Mammary epithelial cell (primary cell): ENCODE results near the gene SUSD3.

Source experiments
- CTCF ChIP-seq, 2 donors: IDR thresholded peaks in 1 of 2; conservative IDR thresholded peaks in 1 of 2; 2 replicates each; pipeline ENCODE4 v1.5.1; 2011 to 2012; ENCODE audit warnings: inconsistent platforms in 2 of 2, low read length in 2 of 2, mild to moderate bottlenecking in 2 of 2, control low read depth in 1 of 2, low read depth in 1 of 2; ENCODE audit not compliant: insufficient read depth in 1 of 2; ENCODE audit errors: extremely low read depth in 1 of 2
- EZH2 ChIP-seq: IDR thresholded peaks from 2 replicates; pipeline ENCODE4 v1.6.1; 2012; ENCODE audit warnings: low read length, inconsistent platforms, borderline replicate concordance

- no peak for TF ChIP-seq CTCF (conservative IDR thresholded peaks at IDR 0.05 in 1 of 2, IDR thresholded peaks at IDR 0.05 in 1 of 2; ENCODE audit: extremely low read depth in 1 of 2, insufficient read depth in 1 of 2, low read depth in 1 of 2, low read length in 2 of 2)
- TF ChIP-seq EZH2: no peak
Observed at GRCh38 chr9:93128715-93129224, 70.3 kb downstream of the SUSD3 start.
